ENCODE data around the gene GORAB.

GORAB gene

GRCh38 chr1:170531758-170532657 lies at the start of gene GORAB:
Gene GORAB, plus strand, starts transcription at chr1:170532166. Its CDS starts 58 bp downstream, at chr1:170532224.
- peak; percentile 74 for DNase-seq

DNA sequence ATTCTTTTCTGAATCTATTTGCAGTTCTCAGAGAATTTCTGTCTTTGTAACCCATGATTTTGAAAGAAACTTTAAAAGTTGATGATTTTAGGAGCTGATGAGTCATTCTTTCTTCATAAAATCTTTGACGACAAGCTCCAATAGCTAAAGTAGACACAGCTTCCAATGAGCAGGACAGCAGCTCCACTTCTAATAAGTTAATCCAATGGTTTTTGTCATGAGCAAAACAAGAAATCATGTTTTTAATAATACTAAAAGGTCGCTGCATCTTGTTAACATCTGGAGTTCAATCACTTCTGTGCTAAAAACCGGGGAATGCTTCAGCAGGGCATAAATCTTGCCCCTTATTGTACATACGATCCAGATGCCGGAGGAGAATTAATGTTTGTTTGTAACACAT lies 48.9 kb upstream of the GORAB start:
- DNase-seq: no peak

DNA sequence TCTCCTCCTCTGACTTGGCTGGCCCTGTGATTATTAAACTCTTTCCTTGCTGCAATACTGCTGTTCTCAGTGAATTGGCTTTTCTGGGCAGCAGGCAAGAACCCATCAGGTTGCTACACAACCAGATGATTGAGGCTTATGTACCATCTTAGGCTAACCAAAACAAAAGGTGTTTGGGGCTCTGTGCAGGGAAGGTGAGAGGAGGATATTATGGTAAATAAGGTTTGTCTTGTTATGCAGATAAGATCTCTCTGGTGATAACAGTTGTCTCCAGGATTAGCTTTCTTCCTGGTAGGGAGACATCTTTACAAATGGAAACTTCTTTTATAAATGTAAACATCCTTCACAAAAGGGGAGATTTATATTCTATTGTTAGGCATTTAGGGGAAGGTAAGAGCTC lies 44.5 kb upstream of the GORAB start:
- no peak for DNase-seq

DNA sequence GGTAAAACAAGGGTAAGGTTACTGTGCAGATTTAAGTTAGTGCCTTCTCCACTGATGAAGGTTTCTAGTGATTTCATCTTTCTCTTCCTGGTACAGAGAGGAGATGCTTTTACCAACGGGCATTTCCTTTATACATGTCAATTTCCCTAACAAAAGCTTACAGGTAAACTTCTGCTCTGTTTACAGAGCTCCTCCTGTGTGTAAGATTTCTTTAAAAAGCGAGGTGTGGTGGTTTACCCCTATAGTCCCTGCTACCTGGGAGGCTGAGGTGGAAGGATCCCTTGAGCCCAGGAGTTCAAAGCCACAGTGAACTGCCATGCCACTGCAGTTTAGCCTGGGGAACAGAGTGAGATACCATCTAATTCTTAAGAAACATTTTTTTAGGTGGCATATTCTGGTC lies 40.7 kb upstream of the GORAB start:
- DNase-seq: no peak

GRCh38 chr1:170494369-170494768 lies 37.6 kb upstream of the GORAB start:
- no peak for DNase-seq

- DNase-seq: no peak
These were observed 37.0 kb upstream of the GORAB start for GRCh38 chr1:170495006-170495405.

DNA sequence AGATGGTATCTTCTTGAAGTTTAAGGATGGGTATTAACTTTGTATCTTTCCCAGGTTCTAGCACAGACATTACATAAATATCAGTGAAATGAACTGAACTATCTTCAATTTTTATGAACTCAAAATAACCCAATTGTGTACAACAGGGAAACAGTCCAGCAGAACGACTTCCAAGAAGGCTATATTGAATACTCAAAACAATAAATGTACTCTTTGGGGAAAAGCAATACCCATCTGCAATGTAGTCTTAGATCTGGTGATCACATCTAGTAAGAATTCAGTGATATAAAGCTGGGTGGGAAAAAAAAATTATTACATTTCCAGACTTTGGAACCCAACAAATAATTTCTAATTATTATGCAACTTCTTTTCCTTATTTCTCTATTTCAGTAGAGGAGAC lies 33.1 kb upstream of the GORAB start:
- no peak for DNase-seq

- no peak for DNase-seq
These were observed 28.3 kb upstream of the GORAB start for GRCh38 chr1:170503665-170504064.

DNA sequence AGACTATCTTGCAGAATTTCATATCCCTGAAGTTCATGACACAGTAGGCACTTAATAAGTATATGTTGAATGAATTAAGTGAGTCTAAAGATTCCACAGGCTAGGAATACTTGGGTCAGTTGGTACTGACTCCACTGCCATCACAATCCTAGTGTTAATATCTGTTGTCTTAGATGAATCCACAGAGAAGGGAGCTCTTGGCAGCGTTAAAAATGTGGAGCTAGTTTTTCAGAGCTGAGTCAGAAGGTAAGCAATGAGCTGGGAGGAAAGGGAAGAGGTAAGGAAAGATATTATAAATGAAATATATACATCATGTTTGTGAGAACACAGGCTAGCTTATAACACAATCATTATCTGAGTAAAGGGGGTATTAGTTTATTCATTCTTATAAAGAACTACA lies 21.8 kb upstream of the GORAB start:
- DNase-seq: no peak

DNA sequence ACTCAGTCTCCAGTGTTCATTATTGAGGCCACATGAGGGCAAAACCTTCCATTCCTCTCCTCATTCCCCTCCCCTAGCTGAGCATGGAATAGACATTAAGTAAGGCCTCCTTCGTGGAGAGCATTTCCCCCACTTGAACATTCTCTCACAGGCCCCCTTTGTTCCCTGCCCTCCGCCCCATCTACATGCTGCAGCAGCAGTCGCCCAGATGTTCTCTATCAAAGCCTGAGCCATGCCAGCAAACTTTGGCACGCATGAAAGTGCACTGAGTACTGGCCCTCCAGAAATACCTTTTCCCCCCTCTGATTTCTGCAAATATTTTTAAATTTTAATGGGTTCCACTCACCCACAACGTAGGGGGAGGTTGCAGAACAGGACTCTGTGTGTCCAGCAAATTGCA lies 20.9 kb upstream of the GORAB start:
- no peak for DNase-seq

DNA sequence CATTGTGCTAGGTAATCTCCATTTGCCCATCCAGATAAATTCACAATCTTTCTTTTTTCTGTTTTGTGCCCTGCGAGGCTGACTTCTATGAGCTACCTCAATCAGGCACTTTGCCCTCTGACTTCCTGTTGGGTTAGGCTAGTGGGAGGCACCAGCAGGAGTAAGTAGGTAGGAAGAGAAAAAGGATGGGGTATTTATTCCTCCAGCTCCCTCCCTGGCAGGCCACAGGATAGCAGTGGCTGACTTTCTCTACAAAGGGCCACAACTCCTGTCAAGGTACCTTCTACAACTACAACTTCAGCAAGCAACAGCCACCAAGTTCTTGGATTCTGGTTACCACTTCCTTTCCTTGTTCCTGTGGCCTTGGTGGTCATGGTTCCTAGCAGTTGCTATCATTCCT lies 18.8 kb upstream of the GORAB start:
- no peak for DNase-seq

- DNase-seq: no peak
These were observed 13.7 kb upstream of the GORAB start for GRCh38 chr1:170518185-170518834.

GRCh38 chr1:170518965-170519364 lies 13.0 kb upstream of the GORAB start:
- no peak for DNase-seq

GRCh38 chr1:170520601-170521000 lies 11.4 kb upstream of the GORAB start:
- no peak for DNase-seq

DNA sequence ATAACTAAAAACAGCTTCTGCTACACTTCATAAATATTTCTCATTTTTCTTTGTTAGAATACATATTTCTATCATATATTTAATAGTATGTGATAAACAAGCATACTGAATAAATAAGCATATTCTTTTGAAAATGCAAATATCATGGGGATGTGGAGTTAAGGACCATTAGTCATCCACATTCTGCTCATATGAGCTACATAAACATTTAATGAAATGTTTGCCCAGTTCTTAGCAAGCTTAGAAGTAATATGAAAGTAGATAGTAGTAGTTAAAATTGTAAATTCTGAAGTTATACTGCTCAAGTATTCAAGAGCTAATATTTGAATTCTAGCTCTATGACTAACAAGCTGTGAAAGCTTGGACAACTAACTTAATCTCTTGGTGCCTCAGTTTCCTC lies 10.1 kb upstream of the GORAB start:
- no peak for DNase-seq

- no peak for DNase-seq
These were observed 801 bp upstream of the GORAB start for GRCh38 chr1:170530972-170531757.

DNA sequence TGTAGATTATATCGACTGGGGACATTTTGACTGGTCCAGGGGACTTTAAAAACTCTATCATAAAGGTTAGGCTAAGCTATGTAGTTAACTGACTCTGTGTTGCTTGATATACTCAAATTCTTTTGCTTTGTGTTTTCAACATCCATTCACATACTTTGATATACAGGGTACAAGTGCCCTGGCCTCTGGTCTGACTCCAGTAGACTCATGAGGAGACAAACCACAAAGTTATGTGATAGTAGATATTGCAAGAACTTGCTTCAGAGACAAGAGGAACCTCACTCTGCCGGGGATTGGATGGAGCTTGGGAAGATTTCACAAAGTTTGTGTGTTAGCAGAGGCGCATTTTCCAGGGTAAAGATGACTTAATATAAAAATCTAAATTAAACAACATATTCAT lies 1.3 kb downstream of the GORAB start:
- DNase-seq: no peak

DNA sequence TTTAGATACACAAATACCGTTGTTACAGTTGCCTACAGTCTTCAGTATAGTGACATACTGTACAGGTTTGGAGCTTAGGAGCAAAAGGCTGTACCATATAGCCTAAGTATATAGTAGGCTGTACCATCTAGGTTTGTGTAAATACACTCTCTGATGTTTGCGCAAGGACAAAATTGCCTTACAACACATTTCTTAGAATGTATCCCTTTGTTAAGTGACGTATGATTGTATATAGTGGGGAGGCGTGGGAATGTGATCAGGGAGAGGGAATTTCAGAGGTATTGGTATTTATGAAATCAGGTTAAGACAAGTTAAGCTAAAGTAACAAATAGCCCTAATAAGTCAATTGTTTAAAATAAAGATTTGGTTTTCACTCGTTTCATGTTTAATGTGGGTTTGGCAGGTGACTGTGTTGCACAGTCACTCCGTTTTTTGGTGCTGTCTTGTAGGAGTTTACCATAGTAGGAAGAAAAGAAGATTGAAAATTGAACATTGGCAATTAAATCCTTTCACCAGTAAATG lies 2.7 kb downstream of the GORAB start:
- DNase-seq: no peak

GRCh38 chr1:170535418-170535817 lies 3.5 kb downstream of the GORAB start:
- DNase-seq: no peak

DNA sequence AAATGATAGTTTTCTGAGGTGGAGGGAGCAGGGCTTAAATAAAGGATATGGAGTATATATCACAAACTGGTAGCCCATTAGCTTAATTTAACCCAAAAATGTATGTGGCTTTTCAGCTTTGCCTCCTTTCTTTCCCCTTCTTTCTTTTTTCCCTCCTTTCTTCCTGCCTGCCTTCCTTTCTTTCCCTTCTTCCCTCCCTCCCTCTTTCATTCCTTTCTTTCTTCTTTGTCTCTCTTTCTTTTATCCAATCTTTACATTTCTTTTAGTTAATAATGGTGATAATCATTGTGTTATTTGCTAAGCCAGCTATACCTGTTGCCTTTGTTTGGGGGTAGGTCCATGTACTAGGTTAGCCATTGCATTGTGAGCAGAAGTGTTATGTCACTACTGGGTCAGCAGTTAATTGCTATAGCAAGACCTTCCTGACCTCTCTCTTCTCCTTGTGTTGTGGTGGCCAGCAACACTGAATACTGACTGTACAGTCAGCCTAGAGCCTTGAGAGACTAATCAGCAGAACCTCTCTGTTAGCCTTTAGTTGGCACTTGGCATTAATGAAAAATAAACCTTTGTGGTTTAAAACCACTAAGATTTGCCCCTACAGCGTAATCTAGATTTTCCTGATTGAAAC lies 5.1 kb downstream of the GORAB start:
- no peak for DNase-seq

GRCh38 chr1:170537798-170538503 lies 6.0 kb downstream of the GORAB start:
- DNase-seq: no peak

DNA sequence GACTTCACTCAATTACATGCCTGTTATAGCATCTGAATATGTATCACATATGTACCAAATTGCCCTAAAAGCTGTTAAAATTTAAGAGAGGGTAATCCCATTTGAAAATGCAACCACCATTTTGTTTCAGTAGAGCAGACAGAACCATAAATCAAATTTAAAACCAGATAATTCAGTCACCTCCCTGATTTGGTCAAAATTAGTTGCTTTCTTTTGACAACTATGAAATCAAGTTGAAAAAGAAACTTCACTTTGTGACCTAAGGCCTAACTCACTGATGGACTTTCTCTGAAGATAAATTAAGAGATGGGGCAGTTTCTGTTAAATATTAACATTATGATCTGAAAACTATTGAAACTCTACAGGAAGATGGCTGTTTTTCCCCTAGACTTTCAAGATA lies 6.7 kb downstream of the GORAB start:
- no peak for DNase-seq
